ENCODE measurements around the gene CST9. TPM values are rescaled to one million over a fixed set of nuclear protein-coding genes. Genes with fewer than 3 reads are reported as not detected.

CST9 gene
- not detected in 2 replicates for total RNA-seq

GRCh38 chr20:23605867-23606651, at the start of gene CST9:
TSS of gene CST9 (minus strand) at chr20:23605917. CDS start at chr20:23605864, 53 bp downstream.

GRCh38 chr20:23637282-23638221, 31.8 kb upstream of the CST9 start, which contains the start of gene CST3:
TSS of gene CST3 (minus strand) at chr20:23637955. CDS start at chr20:23637862, 93 bp downstream.

DNA sequence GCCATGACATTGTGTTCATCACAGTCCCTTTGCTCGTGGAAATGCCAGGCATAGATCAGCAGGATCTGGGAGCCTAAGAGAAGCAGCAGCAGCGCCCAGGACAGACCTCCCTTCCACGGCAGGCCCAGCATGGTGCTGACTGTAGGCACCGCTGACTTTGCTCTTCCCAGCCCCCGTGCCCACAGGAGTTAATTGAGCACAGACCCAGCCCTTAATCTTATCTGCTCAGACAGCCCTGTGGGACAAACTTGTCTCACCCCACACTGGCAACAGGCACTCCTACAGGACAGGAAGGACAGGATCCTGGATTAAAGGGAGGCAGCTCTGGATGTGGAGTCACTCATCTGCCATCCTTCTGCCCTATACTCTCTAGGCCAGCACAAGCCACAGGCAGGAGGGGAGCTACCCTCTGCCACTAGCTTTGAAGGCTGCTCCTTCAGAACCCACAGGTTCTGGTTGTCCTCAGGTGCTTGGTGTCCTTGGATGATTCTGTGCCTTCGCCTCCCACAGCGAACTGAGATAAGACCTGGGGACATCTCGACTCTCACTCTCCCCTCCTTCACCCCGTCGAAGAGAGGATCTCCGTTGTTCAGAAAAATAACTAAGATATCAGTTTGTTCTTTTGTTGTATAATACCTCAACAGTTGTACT, 37.3 kb downstream of the CST9 start, which contains the start of gene CST9L:
Gene CST9L, minus strand, starts transcription at position 165 of the 651 bp plus-strand sequence. Its CDS starts 34 bp downstream, at position 131.

Other genes starting within 250 kb of the CST9 start
- 12.9 and 14.6 TPM in 2 replicates for gene GZF1, start 243.7 kb downstream of the CST9 start, total RNA-seq
- gene NAPB, start 184.4 kb downstream of the CST9 start, total RNA-seq: 9.0 and 10.4 TPM in 2 replicates
- gene CSTL1, start 166.2 kb downstream of the CST9 start, total RNA-seq: not detected in 2 replicates
- not detected in 2 replicates for gene CST11, start 153.0 kb downstream of the CST9 start, total RNA-seq
- not detected in 2 replicates for gene CST8, start 114.8 kb downstream of the CST9 start, total RNA-seq
- not detected in 2 replicates for gene CST9L, start 37.4 kb downstream of the CST9 start, total RNA-seq
- gene CST3, start 32.0 kb upstream of the CST9 start, total RNA-seq: 110 and 113 TPM in 2 replicates
- gene CST4, start 83.1 kb upstream of the CST9 start, total RNA-seq: not detected in 2 replicates
- gene CST1, start 145.0 kb upstream of the CST9 start, total RNA-seq: not detected in 2 replicates
- not detected in 2 replicates for gene CST2, start 220.8 kb upstream of the CST9 start, total RNA-seq

Measured in hair follicle dermal papilla cell (primary cell).